GM12878 (cell line): ENCODE results near the gene IMMP2L. TPM values are rescaled to one million over a fixed set of nuclear protein-coding genes. Genes with fewer than 3 reads are reported as not detected.
A peak's percentile ranks its signal among the peaks of the same experiment; 100 is the strongest.

Experiments used
- ATF7 ChIP-seq: fragments of 450-650 bp; IDR thresholded peaks from 2 replicates; pipeline ENCODE4 v1.6.1; 2016; ENCODE audit warnings: low read depth, mild to moderate bottlenecking
- BHLHE40 ChIP-seq, 2 experiments: fragments of 450-650 bp in 1 of 2; IDR thresholded peaks; 2 replicates each; pipeline ENCODE4 v1.6.1; 2011 to 2017; ENCODE audit warnings: low read depth in 2 of 2, borderline replicate concordance in 1 of 2, improper control_type of control experiment in 1 of 2, low read length in 1 of 2, mild to moderate bottlenecking in 1 of 2
- DPF2 ChIP-seq: fragments of 450-650 bp; IDR thresholded peaks from 2 replicates; pipeline ENCODE4 v1.6.1; 2017; ENCODE audit warnings: mild to moderate bottlenecking
- HDGF ChIP-seq: fragments of 450-650 bp; IDR thresholded peaks from 2 replicates; pipeline ENCODE4 v1.6.1; 2016; ENCODE audit warnings: antibody characterized with exemption
- JUNB ChIP-seq: IDR thresholded peaks from 2 replicates; pipeline ENCODE4 v1.6.1; 2016; ENCODE audit warnings: antibody characterized with exemption, mild to moderate bottlenecking
- MTA2 ChIP-seq: fragments of 450-650 bp; IDR thresholded peaks from 2 replicates; pipeline ENCODE4 v1.6.1; 2016; ENCODE audit warnings: low read depth, mild to moderate bottlenecking, moderate library complexity
- NFIC ChIP-seq: IDR thresholded peaks from 2 replicates; pipeline ENCODE4 v1.6.1; 2012; ENCODE audit warnings: low read depth, mild to moderate bottlenecking, inconsistent platforms, low read length, moderate library complexity
- NR2C2 ChIP-seq: IDR thresholded peaks from 2 replicates; pipeline ENCODE4 v1.6.1; 2011; ENCODE audit warnings: borderline replicate concordance, low read depth; ENCODE audit not compliant: control insufficient read depth, insufficient read length
- RB1 ChIP-seq: fragments of 450-650 bp; formaldehyde crosslinking; IDR thresholded peaks from 2 replicates; pipeline ENCODE4 v1.6.1; 2017; ENCODE audit warnings: mild to moderate bottlenecking, borderline replicate concordance
- SIX5 ChIP-seq: IDR thresholded peaks from 2 replicates; pipeline ENCODE4 v1.6.1; 2011; ENCODE audit warnings: mild to moderate bottlenecking, low read depth, low read length, moderate library complexity; ENCODE audit not compliant: severe bottlenecking
- SPI1 ChIP-seq: IDR thresholded peaks from 2 replicates; pipeline ENCODE4 v1.6.1; 2011; ENCODE audit warnings: low read depth, mild to moderate bottlenecking, low read length, moderate library complexity, borderline replicate concordance; ENCODE audit not compliant: insufficient read depth
- TARDBP ChIP-seq: IDR thresholded peaks from 2 replicates; pipeline ENCODE4 v1.6.1; 2016; ENCODE audit warnings: borderline replicate concordance
- ZNF217 ChIP-seq: fragments of 450-650 bp; IDR thresholded peaks from 2 replicates; pipeline ENCODE4 v1.6.1; 2017; ENCODE audit warnings: antibody characterized with exemption, mild to moderate bottlenecking
- ZZZ3 ChIP-seq: IDR thresholded peaks from 2 replicates; pipeline ENCODE4 v1.6.1; 2011; ENCODE audit warnings: low read depth; ENCODE audit not compliant: control insufficient read depth, insufficient read length
- polyA plus RNA-seq, 11 experiments: library from polyadenylated mRNA; depleted of rRNA in 4 of 11; unstranded in 6 of 11; stranded (reverse) in 5 of 11; fragments of >200 nt; fragmentation: Nextera tagmentation in 4 of 11; fragmentation: Illumina TruSeq in 1 of 11; extraction: Ambion mirVana in 4 of 11; extraction: Trizol in 1 of 11; gene quantifications; 1 replicate in 1 of 11; 2 replicates in 10 of 11; pipeline versions ENCODE4 v1.2.1 to v1.2.3, GENCODE V29; 2011 to 2016; ENCODE audit warnings: inconsistent platforms in 2 of 11, missing spikeins in 2 of 11, low read depth in 1 of 11
- total RNA-seq, 4 experiments: library from RNA; depleted of rRNA in 3 of 4; stranded (reverse); fragments of >200 nt in 3 of 4; fragmentation: Illumina TruSeq in 1 of 4; extraction: Trizol in 1 of 4; gene quantifications; 2 replicates each; pipeline versions ENCODE4 v1.2.1 to v1.2.3, GENCODE V29; 2013 to 2021
- TF ChIP-seq, protein P1 (sequence below): fragments of 450-650 bp; IDR thresholded peaks from 2 replicates; pipeline ENCODE4 v1.6.1; 2018; ENCODE audit warnings: borderline replicate concordance, mild to moderate bottlenecking; ENCODE audit not compliant: partially characterized antibody
- TF ChIP-seq, protein P2 (sequence below): fragments of 150-350 bp; IDR thresholded peaks from 2 replicates; pipeline ENCODE4 v1.6.1; 2014; ENCODE audit warnings: mild to moderate bottlenecking, low read depth, low read length
- TF ChIP-seq, protein P3 (sequence below): fragments of 450-650 bp; IDR thresholded peaks from 2 replicates; pipeline ENCODE4 v1.6.1; 2017; ENCODE audit warnings: low read depth, mild to moderate bottlenecking, moderate library complexity
- TF ChIP-seq, protein P4 (sequence below): IDR thresholded peaks from 2 replicates; pipeline ENCODE4 v1.6.1; 2012; ENCODE audit warnings: low read depth, low read length, improper control_type of control experiment
- TF ChIP-seq, protein P5 (sequence below): IDR thresholded peaks from 2 replicates; pipeline ENCODE4 v1.6.1; 2012; ENCODE audit warnings: improper control_type of control experiment, low read depth, low read length; ENCODE audit not compliant: insufficient replicate concordance

IMMP2L gene
- total and polyA plus RNA-seq, 10 of the 15 experiments (the other 5 are each of a cell fraction or from before 2014, with no cell fraction given), result 12.6 to 46.3 (median 19.6) TPM

DNA sequence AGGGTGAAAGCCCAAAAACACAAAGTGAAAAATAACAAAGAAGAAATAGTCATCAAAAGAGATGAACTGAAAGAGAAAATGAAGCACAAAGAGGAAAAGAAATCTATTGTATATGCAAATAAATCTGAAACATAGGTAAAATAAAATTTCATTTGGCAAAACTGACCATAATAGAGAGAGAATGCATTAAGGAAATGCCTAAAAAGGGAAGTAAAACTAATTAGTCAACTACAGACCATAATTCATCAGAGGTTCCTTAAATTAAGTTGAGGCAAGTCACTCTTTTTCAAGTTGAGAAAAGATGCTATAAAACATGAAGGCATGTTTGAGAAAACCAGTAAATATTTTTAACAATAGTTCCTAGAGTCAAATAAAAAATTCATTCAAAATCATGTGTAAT lies 238.1 kb downstream of the IMMP2L start (continued):
- TF ChIP-seq, protein P1, sequence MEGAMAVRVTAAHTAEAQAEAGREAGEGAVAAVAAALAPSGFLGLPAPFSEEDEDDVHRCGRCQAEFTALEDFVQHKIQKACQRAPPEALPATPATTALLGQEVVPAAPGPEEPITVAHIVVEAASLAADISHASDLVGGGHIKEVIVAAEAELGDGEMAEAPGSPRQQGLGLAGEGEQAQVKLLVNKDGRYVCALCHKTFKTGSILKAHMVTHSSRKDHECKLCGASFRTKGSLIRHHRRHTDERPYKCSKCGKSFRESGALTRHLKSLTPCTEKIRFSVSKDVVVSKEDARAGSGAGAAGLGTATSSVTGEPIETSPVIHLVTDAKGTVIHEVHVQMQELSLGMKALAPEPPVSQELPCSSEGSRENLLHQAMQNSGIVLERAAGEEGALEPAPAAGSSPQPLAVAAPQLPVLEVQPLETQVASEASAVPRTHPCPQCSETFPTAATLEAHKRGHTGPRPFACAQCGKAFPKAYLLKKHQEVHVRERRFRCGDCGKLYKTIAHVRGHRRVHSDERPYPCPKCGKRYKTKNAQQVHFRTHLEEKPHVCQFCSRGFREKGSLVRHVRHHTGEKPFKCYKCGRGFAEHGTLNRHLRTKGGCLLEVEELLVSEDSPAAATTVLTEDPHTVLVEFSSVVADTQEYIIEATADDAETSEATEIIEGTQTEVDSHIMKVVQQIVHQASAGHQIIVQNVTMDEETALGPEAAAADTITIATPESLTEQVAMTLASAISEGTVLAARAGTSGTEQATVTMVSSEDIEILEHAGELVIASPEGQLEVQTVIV, result no peak
- TF ChIP-seq SPI1, result no peak
- TF ChIP-seq HDGF, result no peak
- TF ChIP-seq, protein P2, sequence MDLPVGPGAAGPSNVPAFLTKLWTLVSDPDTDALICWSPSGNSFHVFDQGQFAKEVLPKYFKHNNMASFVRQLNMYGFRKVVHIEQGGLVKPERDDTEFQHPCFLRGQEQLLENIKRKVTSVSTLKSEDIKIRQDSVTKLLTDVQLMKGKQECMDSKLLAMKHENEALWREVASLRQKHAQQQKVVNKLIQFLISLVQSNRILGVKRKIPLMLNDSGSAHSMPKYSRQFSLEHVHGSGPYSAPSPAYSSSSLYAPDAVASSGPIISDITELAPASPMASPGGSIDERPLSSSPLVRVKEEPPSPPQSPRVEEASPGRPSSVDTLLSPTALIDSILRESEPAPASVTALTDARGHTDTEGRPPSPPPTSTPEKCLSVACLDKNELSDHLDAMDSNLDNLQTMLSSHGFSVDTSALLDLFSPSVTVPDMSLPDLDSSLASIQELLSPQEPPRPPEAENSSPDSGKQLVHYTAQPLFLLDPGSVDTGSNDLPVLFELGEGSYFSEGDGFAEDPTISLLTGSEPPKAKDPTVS, result no peak
- peak; percentile 54 for TF ChIP-seq ATF7
- TF ChIP-seq, protein P3, sequence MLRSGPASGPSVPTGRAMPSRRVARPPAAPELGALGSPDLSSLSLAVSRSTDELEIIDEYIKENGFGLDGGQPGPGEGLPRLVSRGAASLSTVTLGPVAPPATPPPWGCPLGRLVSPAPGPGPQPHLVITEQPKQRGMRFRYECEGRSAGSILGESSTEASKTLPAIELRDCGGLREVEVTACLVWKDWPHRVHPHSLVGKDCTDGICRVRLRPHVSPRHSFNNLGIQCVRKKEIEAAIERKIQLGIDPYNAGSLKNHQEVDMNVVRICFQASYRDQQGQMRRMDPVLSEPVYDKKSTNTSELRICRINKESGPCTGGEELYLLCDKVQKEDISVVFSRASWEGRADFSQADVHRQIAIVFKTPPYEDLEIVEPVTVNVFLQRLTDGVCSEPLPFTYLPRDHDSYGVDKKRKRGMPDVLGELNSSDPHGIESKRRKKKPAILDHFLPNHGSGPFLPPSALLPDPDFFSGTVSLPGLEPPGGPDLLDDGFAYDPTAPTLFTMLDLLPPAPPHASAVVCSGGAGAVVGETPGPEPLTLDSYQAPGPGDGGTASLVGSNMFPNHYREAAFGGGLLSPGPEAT, result 0 out of 2 replicates have a peak, but pooled peaks have one; percentile 32
- 0 out of 2 replicates have a peak, but pooled peaks have one; percentile 18 for TF ChIP-seq JUNB
- peak; percentile 56; the same call in 1 of the 2 replicates for TF ChIP-seq DPF2
- TF ChIP-seq, protein P4, sequence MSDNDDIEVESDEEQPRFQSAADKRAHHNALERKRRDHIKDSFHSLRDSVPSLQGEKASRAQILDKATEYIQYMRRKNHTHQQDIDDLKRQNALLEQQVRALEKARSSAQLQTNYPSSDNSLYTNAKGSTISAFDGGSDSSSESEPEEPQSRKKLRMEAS, result no peak
- peak; percentile 98 for TF ChIP-seq MTA2
- peak; percentile 81 for TF ChIP-seq ZNF217
- no peak for TF ChIP-seq RB1
- TF ChIP-seq NR2C2, result no peak
- no peak for TF ChIP-seq SIX5
- no peak for TF ChIP-seq NFIC
- no peak for TF ChIP-seq TARDBP
- TF ChIP-seq ZZZ3, result no peak
- no peak for TF ChIP-seq BHLHE40 (IDR thresholded peaks at IDR 0.05; ENCODE audit: borderline replicate concordance in 1 of 2, low read depth in 2 of 2, low read length in 1 of 2)
- TF ChIP-seq, protein P5, sequence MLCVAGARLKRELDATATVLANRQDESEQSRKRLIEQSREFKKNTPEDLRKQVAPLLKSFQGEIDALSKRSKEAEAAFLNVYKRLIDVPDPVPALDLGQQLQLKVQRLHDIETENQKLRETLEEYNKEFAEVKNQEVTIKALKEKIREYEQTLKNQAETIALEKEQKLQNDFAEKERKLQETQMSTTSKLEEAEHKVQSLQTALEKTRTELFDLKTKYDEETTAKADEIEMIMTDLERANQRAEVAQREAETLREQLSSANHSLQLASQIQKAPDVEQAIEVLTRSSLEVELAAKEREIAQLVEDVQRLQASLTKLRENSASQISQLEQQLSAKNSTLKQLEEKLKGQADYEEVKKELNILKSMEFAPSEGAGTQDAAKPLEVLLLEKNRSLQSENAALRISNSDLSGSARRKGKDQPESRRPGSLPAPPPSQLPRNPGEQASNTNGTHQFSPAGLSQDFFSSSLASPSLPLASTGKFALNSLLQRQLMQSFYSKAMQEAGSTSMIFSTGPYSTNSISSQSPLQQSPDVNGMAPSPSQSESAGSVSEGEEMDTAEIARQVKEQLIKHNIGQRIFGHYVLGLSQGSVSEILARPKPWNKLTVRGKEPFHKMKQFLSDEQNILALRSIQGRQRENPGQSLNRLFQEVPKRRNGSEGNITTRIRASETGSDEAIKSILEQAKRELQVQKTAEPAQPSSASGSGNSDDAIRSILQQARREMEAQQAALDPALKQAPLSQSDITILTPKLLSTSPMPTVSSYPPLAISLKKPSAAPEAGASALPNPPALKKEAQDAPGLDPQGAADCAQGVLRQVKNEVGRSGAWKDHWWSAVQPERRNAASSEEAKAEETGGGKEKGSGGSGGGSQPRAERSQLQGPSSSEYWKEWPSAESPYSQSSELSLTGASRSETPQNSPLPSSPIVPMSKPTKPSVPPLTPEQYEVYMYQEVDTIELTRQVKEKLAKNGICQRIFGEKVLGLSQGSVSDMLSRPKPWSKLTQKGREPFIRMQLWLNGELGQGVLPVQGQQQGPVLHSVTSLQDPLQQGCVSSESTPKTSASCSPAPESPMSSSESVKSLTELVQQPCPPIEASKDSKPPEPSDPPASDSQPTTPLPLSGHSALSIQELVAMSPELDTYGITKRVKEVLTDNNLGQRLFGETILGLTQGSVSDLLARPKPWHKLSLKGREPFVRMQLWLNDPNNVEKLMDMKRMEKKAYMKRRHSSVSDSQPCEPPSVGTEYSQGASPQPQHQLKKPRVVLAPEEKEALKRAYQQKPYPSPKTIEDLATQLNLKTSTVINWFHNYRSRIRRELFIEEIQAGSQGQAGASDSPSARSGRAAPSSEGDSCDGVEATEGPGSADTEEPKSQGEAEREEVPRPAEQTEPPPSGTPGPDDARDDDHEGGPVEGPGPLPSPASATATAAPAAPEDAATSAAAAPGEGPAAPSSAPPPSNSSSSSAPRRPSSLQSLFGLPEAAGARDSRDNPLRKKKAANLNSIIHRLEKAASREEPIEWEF, result no peak
